Inflammatory macrophage treated with lipopolysaccharide for 4 hours (primary cell): ENCODE results near the gene THOC1.

Experiments used
- DNase-seq: peaks from one replicate; pipeline ENCODE4 v3.0.0-alpha.2; 2020

The THOC1 gene

GRCh38 chr18:273525-273924, 5.7 kb upstream of the THOC1 start:
- no peak for DNase-seq

DNA sequence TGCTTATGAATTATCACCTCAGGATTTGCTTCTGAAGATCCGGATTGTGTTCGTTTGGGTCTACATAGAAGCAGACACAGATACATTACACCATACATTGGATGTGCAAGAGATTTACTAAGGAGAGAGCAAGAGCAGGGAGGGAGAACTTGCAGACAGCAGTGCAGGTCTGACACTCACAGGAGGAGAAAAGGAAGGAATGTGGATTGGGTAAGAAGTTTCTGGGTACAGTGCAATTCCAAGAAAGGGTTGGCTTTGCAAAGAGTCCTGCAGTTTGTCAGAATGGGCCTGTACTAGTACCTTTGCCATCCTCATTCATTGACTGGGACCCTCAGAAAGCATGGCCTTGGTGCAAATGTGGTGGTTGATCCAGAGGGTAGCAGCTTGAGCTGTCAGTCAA, 4.8 kb upstream of the THOC1 start:
- no peak for DNase-seq

DNA sequence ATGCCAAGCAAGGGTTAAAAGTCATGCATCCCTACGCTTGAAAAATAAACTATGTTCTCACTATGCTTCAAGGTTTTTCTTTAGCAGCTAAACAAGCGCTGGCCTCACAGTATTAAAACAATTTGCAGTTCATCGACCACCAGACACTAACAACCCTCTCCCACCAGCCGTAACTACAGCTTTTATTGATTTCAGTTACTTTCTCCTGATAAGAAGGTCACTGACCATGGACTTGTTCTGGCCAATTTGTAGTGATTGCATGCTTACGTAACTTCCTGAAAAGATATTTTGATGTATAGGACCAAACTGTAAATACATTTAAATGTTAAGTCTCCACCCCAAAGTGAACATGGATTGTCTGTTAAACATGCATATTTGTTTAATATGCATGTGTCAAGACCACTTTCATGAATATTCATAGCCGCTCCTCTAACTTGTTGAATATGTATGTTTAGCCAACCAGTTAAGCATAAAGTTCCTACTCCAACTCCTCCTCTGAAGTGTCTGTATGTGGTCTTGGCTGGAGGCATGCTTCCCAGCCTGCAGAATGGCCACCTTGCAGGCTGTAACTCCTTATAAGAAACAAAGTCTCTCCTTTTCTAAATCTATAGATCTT, 1.7 kb upstream of the THOC1 start:
- no peak for DNase-seq

DNA sequence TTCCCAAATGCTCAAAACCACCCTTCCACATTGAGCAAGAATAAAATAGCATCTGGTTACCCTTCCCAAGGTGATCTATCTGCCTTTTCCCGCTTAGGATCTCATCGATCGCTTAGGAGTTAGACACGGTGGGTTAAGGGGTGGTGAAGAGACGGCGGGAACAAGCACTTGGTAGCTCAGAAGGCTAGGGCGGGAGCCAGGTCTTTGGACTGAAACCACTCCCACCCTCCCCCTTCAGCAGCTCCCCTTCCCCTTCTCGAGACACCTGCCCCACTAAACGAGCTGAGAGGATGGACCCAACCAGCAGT, 513 bp downstream of the THOC1 start:
- no peak for DNase-seq

GRCh38 chr18:261398-262073, 6.3 kb downstream of the THOC1 start:
- no peak for DNase-seq

DNA sequence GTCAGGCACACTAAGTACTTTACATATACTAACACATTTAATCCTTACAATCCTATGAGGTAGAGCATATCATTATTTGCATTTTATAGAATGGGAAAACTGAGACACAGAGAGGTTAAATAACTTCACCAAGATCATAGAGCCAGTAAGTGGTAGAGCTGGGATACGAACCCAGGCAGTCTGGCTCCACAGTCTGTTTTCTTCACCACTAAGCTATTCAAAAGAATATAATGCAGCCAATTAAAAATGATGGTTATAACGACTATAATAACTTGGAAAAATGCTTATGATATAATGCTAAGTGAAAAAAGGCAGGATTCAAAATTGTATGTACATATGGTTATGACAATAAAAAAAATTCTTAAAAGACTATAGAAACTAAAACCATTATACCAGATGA, 7.3 kb downstream of the THOC1 start:
- no peak for DNase-seq

GRCh38 chr18:255171-255570, 12.7 kb downstream of the THOC1 start:
- no peak for DNase-seq

DNA sequence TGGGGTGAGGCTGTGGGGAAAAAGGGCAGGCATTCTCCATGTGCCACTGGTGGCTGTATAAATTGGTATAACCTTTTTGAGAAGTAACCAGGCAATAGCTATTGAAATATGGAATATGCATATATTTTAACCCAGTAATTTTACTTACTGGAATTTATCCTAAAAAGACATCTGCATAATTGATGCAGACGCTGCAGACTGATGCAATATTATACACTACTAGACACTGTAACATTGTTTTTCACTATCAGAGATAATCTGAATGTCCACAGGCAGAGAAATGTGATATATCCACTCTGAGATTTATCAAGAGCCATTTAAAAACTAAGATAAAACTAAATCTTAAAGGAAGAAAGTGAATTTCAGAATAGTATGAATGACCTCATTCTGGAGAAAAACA, 14.7 kb downstream of the THOC1 start:
- no peak for DNase-seq

DNA sequence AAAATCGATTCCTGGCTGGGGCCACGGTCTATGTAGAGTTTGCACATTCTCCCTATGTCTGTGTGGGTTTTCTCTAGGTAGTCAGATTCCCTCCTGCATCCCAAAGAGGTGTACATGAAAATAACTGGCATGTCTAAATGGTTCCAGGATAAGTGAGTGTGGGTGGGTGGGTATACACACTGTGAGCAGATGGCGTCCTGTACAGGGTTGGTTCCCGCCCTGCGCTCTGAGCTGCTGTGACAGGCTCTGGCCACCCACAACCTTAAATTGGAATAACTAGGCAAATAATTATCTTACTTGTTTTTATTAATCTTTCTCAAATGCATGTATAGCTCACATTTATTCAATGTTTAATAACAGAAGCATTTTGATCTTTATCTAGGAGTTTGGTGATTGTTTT, 16.3 kb downstream of the THOC1 start:
- DNase-seq, result no peak

DNA sequence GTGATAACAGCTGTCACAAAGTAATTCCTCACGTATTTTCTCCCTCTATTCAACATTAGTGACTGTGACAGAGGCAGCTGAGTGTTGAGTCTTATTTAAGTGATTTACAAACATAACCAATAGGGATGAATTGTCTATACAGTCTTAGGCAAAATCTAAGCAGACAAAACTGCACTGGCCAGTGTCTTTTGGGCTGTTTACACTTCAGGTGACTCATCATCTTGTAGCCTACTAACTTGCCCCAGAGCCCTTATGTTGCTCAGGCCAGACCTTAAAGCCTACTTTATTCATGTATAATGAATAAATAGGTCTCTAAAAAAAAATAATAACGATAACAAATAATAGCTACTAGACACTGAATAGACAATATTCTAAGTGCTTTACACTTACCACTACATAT, 17.2 kb downstream of the THOC1 start:
- no peak for DNase-seq

- DNase-seq, result no peak
Measured at GRCh38 chr18:248053-248452, 19.8 kb downstream of the THOC1 start.

- DNase-seq, result no peak
Measured at GRCh38 chr18:245282-245847, 22.5 kb downstream of the THOC1 start.

- DNase-seq, result no peak
Measured at GRCh38 chr18:240175-240574, 27.7 kb downstream of the THOC1 start.

DNA sequence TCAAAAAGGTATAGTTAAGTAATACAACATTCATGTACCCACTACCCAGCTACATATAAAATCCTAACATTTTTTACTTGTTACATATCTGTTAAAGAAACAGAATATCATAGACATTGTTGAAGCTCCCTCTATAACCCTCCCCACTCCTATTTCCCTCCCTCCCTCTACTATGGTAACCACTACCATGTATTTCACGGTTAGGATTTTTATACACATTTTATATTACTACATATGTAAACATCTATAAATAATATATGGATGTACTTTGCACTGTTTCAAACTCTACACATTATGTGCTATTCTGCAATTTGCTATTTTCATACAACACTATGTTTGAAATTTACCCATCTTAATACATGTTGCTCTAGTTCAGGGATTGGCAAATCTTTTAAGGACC, 36.3 kb downstream of the THOC1 start:
- no peak for DNase-seq

DNA sequence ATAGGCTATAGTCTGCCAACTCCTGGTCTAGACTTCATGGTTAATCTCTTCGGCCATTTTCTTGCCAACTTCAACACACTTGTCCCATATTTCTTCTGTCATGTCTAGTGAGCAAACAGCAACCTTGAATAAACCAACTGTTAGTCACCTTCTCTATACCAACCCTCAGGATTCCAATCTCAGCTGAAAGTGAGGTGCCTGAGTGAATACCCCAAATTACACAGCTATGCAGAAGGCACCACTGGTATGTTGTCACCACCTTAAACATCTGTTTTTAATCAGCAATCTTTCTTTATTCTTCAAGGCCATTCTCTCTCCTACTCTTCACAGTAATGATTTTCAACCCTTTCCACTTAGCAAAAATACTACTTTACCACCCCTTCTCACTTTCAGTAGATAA, 39.3 kb downstream of the THOC1 start:
- DNase-seq, result no peak

DNA sequence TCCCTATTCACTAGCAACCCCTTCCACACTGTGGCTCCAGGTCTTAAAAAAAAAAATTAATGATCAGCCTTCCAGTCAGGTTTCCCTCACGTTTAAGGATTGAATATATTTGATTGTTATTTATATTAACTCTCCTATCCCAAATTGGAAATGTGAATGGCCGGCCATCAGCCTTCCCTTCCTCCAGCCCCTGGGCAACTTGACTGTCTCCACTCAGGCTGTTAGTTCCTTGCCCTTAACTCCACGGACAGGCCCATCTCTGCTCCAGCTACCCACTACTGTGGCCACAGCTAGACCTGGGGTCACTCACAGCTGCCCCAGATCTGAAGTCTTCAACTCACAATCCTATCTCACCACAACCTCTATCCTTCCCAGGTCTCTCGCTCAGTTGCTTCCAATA, 39.9 kb downstream of the THOC1 start:
- no peak for DNase-seq

- no peak for DNase-seq
Measured at GRCh38 chr18:227374-227773, 40.5 kb downstream of the THOC1 start.

DNA sequence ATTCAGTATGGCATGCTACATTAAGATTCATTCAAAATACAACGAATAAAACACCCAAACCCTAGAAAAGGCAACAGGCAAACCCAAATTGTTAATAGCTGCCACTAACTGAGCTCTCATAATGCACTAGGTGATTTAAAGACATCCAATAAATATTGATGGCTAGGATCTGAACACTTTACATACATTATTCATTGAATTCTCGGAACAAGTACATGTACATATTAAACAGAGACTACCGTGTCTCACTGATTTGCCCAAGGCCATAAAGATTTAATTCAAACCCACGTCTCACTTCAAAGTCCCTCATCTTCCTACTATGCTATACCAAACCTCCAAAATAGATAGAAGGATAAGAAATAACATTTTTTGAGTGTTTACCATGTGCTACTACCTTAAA, 42.1 kb downstream of the THOC1 start:
- no peak for DNase-seq

- DNase-seq, result no peak
Measured at GRCh38 chr18:220708-221107, 47.1 kb downstream of the THOC1 start.

DNA sequence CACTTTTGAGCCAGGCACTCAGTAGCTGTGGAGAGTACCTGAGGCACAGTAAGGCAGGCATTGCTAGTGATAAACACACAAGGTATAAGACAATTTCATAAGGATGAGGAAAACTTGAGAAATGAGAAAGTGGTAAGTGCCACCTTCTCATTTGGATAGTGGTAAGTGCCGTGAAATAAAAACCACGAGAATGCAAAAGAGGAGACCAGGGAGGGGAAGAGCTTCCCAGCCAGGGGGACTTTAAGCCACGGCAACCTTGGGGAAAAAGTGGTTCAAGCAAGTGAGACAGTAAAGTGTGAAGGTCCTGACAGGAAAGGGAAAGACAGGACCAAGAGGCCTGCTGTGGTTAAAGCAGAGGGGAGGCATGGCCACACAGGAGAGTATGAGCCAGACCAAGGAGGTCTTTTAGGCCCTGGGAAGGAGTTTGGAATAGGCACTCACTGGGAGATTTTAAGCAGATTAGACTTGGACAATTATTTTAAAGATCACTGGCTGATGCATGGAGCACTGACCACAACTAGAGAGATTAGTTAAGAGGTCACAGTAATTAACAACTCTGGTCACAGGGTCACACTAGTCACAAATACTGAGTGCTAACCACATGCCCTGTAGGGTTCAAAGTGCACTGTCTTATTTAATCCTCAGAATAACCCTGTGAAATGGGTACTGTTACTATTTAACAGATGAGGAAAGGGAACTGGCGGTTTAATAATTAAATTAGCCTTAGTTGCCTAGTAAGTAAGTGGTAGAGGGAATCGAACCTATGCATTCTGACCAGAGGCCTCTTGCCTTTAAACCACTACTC, 50.1 kb downstream of the THOC1 start:
- DNase-seq, result no peak

DNA sequence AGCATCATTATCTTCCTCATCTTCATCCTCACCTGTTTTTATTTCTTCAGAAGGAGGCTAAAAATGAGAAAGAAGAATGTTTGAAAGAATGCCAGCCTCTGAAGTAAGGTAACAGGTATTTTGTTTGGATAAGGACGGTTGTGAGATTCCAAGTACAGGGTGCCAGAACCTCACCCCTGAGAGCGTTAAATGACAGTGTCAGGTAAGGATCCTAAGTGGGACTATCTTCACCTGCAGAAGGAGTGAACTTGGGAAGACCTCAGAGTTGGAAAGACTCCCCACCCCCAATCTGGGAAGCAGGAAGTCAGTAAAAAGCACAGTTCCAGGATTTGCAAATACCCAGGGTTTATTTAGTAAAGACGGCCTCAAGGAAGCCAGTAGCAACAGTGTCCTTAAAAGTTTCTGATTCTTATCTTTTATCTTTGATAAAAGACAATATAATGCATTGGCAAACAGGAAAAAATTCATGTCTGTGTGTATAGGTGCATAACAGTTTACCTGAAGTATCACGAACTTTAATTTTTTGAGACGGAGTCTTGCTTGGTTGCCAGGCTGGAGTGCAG, 52.3 kb downstream of the THOC1 start:
- DNase-seq, result no peak

- no peak for DNase-seq
Measured at GRCh38 chr18:213966-214365, 53.9 kb downstream of the THOC1 start.

- DNase-seq, result no peak
Measured at GRCh38 chr18:213505-213904, 54.3 kb downstream of the THOC1 start.

DNA sequence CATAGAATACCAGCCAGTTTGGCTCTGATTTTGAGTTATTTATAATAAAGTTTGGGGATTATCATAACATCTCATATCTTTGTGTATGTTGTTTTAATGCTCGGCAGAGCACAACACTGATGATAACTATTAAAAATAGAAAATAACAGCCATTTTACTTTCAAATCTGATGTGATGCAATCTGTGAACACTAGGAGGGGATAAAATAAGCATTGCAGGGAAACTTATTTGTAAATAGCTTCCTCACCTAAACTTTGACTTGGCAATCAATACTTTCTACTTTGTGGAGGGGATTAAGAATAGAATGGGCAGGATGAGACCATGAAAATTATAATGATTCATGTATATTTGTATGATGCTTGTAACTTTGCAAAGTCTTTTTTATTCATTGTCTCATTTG, 55.1 kb downstream of the THOC1 start:
- DNase-seq, result no peak
